ENCODE measurements around the gene ATAD3B.
"Not testable (repeated sequence)": the region's sequence is repeated elsewhere in the genome, so short reads cannot be mapped to it uniquely, and the experiment has no call there.

ATAD3B gene

DNA sequence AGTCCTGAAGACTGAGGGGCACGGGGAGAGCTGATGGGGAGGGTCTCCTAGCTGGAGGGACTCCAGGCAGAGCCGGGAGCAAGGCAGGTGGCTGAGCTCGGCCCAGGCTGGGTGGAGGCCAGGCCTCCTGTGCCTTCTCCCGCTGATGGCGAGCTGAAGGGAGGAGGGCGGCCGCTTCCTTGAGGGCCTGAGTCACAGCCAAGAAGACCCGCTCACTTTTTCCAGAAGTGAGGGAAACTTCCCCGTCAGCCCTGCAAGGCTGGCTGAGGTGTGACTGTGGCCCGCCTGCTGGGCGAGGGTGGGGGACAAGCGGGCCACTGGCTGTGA, 37.8 kb upstream of the ATAD3B start:
- no peak for FAIRE-seq

DNA sequence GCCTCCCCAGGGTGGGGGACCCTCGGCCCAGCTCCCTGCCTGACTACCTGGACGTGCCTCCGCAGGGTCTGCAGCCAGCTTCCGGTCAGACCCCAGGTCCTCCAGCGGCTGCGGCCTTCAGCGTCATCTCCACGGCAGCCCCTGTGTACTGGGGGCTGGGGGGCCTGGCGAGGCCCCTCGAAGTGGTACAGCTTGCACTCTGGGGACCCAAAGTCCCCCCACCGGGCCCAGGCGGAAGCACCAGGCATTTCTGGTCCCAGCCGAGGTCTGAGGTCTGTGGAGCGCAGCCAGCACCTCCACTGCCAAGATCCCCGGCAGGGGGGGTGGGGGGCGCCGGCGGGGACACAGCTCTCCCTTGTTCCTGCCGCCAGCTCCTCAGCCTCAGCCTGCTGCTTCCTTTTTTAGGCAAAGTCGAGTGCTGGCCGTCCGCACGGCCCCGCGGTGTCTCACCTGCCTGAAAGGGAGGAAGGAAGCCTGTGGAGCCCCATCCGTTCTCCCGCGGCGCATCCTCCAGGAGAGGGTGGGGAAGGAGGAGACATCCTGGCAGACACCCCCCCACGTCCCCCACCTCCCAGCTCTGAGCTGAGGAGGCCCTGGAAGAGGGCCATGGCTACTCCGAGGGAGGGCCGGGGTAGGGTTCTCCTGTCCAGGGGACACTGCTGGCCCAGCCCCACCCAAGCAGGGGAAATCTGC, 37.3 kb upstream of the ATAD3B start:
- no peak for FAIRE-seq

- FAIRE-seq = no peak
Observed at GRCh38 chr1:1434824-1435105, 36.8 kb upstream of the ATAD3B start.

GRCh38 chr1:1435106-1435903, 36.3 kb upstream of the ATAD3B start, which contains the start of gene VWA1:
TSS of gene VWA1 (plus strand) at chr1:1435690. CDS start at chr1:1435749, 59 bp downstream.
- FAIRE-seq = no peak

DNA sequence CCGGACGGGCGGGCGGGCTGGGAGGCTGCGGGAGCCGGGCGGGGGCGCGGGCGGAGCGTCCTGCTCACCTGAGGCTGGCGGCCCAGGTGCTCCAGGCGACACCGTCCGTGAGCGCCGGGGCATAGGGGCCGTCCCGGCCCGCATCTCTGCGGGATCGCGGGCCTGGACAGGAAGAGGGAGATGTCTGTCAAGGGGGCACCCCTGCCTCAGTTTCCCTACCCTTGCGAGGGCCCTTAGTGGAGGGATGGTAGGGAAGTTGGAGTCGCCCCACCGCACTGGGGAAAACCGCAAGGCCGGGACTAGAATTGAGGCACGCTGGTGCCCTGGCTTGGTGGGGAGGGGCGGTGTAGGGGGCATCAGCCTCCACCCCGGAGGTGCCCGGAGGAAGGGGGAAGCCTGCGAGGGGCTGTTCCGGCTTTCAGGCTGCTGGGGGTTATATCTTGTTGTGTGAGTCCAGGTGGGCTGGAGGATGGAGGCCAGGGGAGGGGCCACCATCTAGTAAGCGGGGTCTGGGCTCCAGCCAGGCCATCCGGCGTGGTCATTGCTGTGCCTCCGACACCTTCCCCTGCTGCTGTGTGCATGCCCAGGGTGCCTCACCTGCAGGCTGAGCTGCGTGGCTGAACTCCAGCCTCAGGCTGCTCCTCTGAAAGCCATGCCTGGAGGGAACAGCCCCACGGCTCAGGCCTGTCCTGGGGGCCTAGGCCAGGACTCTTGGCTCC, 35.5 kb upstream of the ATAD3B start:
- no peak for FAIRE-seq

GRCh38 chr1:1436630-1437032, 34.9 kb upstream of the ATAD3B start:
- FAIRE-seq = no peak

- FAIRE-seq = no peak
Observed at GRCh38 chr1:1437033-1437903, 34.3 kb upstream of the ATAD3B start.

GRCh38 chr1:1437904-1438376, 33.6 kb upstream of the ATAD3B start:
- no peak for FAIRE-seq

DNA sequence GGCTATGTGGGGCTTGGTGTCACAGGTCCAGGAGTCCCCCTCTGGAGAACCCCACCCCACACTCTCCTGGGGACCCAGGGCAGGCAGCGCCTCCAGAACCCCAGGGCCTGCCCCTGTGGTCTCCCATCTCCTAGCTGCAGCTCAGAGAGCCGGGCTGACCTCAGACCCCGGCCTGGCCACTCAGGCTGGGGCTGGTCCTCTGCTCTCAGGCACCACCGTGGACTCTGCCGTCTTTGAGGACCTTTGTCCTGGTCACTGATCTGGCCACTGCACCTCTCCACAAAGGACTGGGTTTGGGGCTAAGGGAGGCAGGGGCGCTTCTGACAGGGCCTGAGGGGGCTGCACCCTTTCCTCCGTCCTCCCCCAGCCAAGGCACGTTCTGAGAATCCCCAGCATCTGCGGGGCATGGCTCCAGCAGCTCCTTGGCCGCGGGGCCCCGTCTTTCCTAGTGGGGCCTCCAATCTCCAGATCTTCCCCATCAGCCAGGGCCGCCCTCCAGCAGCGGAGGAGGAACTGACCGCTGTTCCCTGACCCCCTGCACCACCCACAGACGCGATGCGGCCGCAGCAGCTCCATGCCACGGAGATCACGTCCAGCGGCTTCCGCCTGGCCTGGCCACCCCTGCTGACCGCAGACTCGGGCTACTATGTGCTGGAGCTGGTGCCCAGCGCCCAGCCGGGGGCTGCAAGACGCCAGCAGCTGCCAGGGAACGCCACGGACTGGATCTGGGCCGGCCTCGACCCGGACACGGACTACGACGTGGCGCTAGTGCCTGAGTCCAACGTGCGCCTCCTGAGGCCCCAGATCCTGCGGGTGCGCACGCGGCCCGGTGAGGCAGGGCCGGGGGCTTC, 32.8 kb upstream of the ATAD3B start:
- no peak for FAIRE-seq

GRCh38 chr1:1439546-1440261, 31.9 kb upstream of the ATAD3B start:
- FAIRE-seq = no peak

- FAIRE-seq = no peak
Observed at GRCh38 chr1:1440262-1441001, 31.1 kb upstream of the ATAD3B start.

DNA sequence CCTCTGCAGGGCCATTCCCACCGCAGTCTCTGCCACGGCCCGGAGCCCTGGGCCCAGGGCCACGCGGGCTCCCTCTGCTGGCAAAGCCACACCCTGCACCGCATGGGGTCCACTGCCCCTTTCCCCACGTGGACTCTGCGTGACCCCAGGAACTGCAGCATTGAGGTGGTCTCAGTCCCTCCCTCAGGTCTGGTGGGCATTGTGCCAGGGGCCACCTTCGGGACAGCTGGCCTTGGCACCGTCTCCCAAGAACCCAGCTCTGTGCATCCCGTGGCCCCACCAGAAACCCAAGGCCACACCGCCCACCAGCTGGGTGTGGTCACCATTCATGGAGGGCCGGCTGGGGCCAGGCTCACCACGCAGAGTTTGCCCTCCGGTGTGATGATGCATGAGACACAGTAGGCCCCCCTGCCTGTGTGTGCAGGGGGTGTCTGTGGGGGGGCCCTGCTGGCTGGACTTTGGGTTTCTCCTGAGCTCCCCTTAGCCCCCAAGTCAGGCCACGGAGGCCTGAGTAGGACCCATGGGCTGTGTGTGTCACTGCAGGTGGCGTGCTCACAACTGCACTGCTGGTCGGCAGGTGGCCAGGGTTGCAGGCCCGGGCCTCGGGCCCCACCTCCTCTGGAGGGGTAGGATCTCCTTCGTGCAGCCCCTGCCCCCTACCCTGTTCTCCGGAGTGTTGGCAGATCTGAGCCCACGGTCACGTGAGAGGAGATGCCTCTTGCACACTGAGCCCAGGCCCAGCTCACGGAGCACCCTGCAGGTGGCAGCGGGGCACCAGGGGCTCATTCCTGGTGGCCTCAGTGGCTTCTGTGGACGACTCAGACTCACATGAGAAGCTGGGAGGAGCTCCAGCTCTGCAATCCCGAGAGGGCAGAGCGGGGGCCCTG, 30.3 kb upstream of the ATAD3B start:
- FAIRE-seq = no peak

GRCh38 chr1:1442069-1442770, 29.3 kb upstream of the ATAD3B start:
- FAIRE-seq = no peak

DNA sequence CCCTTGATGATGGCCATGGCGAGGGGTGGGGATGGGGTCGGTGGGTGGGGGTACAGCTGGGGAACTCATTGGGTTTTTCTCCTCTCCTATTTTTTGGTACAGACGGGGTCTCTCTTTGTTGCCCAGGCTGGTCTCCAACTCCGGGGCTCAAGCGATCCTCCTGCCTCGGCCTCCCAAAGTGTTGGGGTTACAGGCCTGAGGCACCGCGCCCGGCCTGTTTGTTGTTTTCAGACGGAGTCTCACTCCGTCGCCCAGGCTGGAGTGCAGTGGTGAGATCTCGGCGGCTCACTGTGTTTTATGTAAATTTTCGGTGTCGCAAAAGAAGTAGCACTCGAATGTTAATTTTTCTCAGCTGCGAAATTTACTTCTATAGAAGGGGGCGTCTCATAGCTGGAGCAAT, 24.9 kb upstream of the ATAD3B start:
- not testable (repeated sequence) for FAIRE-seq

- FAIRE-seq = no peak
Observed at GRCh38 chr1:1449099-1449739, 22.3 kb upstream of the ATAD3B start, which contains the start of gene ATAD3C. TSS of gene ATAD3C (plus strand) at chr1:1449689. CDS start at chr1:1450684, 995 bp downstream.

DNA sequence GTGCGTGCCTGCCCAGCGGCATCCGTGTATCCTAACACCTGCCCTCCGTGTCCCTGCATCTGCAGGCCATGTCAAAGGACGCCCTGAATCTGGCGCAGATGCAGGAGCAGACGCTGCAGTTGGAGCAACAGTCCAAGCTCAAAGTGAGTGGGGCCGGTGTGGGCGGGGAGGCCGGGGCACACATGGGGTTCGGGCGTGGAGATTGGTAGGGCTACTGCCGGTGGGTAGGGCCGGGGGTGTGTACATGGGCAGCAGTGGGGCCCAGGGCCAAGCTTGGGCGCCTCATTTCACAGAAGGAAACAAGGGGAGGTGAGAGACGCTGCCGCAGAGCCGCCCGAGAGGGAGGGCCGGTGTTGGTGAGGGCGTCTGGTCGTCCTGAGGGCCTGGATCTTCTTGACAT, 20.9 kb upstream of the ATAD3B start:
- FAIRE-seq = not testable (repeated sequence)

GRCh38 chr1:1451696-1452364, 19.7 kb upstream of the ATAD3B start:
- FAIRE-seq = no peak

DNA sequence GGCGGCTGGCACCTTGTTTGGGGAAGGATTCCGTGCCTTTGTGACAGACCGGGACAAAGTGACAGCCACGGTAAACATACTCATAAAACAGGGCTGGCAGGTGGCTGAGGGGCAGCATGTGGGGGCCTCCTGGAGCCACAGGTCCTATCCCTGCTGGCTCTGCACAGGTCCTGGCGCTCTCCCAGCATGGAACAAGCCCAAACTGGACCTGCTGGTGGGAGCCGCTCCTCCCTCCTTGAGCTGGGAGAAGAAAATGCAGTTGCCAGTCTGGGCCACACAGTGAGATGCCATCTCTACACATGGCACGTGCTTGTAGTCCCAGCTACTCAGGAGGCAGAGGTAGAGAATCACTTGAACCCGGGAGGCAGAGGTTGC, 19.2 kb upstream of the ATAD3B start:
- FAIRE-seq = not testable (repeated sequence)

Measured in A204.1 (cell line).